Activated T-cell treated with anti-CD3 and anti-CD28 coated beads, Interleukin-2, amount 50 U/mL, for 48 hours (primary cell): ENCODE data around the gene CAD.

ENCODE experiments used
- DNase-seq, 2 experiments: peaks; one replicate each; pipeline ENCODE4 v3.0.0-alpha.2; 2020

The CAD gene

DNA sequence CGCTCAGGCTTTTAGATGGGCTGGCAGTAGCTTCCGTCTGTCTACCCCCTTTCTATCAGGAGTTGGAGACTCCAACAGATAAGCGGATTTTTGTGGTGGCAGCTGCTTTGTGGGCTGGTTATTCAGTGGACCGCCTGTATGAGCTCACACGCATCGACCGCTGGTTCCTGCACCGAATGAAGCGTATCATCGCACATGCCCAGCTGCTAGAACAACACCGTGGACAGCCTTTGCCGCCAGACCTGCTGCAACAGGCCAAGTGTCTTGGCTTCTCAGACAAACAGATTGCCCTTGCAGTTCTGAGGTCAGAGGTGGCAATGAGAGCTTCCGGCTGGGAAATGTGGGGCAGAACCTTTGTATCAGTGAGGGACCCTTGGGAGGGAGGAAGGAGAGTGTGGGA is 14.8 kb downstream of the CAD start:
- DNase-seq, result no peak

DNA sequence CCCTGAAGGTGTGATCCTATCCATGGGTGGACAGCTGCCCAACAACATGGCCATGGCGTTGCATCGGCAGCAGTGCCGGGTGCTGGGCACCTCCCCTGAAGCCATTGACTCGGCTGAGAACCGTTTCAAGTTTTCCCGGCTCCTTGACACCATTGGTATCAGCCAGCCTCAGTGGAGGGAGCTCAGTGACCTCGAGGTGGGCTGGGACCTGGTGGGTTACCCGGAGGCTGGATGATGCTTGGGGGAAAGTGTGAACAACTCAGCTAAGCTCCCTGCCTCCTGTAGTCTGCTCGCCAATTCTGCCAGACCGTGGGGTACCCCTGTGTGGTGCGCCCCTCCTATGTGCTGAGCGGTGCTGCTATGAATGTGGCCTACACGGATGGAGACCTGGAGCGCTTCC is 16.2 kb downstream of the CAD start:
- no peak for DNase-seq

DNA sequence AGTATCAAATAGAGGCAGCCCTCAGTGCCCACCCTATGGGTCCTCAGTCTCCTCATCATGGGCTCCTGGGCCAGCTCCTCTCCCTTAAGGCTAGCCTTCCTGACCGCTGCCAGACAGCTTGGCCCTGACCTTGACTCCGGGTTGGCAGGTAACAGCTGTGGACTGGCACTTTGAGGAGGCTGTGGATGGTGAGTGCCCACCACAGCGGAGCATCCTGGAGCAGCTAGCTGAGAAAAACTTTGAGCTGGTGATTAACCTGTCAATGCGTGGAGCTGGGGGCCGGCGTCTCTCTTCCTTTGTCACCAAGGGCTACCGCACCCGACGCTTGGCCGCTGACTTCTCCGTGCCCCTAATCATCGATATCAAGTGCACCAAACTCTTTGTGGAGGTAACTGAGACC is 19.0 kb downstream of the CAD start:
- DNase-seq, result no peak

DNA sequence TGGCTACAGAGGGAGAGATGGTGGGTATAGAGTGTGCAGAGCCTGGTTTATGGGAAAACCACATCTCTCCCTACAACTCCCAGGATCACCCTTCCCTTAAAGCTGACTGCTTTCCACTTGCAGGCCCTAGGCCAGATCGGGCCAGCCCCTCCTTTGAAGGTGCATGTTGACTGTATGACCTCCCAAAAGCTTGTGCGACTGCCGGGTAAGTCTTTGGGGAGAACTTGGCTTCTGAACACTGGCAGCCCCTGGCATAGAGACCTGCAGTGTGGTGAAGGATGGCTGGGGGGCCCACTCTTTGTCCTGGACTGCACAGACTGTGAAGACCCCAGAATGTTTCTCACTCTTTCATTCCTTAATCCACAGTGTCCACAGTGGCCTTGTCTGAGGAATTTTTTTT is 19.5 kb downstream of the CAD start:
- no peak for DNase-seq

DNA sequence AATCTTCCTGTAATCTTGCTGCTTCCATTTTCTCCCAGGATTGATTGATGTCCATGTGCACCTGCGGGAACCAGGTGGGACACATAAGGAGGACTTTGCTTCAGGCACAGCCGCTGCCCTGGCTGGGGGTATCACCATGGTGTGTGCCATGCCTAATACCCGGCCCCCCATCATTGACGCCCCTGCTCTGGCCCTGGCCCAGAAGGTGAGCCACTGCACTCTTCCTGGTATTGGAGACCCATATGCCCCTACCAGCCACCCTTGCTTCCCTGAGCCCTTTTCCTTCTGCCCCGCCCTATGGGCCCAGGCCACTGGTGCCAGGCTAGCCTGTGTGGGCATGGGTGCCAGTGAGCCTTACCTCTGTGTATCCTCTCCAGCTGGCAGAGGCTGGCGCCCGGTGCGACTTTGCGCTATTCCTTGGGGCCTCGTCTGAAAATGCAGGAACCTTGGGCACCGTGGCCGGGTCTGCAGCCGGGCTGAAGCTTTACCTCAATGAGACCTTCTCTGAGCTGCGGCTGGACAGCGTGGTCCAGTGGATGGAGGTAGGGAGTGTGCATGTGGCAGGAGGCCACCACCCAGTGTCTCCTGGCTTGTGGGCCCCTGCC is 20.3 kb downstream of the CAD start:
- no peak for DNase-seq

DNA sequence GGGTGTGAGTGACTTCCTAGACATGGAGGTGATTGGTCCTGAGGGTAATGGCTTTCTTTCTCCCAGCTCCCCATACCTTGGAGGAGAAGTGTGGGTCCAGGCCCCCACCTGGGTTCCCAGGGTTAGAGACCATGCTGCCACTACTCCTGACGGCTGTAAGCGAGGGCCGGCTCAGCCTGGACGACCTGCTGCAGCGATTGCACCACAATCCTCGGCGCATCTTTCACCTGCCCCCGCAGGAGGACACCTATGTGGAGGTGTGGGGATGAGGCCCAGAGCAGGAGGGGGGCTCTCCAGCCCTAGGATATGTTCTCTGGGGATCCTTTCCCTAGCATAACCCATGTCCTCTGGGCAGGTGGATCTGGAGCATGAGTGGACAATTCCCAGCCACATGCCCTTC is 21.8 kb downstream of the CAD start:
- no peak for DNase-seq

DNA sequence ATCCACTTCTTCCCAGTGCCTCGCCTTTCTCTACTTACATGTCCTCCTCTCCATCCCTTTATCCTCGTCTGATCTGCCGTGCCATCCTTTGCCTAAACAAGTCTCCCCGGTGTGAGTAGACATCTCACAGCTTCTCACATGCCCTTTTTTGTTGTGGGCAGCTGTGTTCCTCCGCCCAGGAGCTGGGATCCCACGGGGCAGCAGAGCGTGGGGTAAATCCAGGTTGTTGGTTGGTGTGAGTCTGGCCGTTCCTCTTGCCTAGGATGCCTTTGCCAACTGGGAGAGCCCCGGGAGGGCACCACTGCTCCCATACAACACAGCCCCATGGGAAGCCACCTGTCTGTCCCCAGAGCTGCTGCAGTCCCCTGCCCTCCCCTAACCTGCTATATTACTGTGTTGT is 23.2 kb downstream of the CAD start:
- no peak for DNase-seq

DNA sequence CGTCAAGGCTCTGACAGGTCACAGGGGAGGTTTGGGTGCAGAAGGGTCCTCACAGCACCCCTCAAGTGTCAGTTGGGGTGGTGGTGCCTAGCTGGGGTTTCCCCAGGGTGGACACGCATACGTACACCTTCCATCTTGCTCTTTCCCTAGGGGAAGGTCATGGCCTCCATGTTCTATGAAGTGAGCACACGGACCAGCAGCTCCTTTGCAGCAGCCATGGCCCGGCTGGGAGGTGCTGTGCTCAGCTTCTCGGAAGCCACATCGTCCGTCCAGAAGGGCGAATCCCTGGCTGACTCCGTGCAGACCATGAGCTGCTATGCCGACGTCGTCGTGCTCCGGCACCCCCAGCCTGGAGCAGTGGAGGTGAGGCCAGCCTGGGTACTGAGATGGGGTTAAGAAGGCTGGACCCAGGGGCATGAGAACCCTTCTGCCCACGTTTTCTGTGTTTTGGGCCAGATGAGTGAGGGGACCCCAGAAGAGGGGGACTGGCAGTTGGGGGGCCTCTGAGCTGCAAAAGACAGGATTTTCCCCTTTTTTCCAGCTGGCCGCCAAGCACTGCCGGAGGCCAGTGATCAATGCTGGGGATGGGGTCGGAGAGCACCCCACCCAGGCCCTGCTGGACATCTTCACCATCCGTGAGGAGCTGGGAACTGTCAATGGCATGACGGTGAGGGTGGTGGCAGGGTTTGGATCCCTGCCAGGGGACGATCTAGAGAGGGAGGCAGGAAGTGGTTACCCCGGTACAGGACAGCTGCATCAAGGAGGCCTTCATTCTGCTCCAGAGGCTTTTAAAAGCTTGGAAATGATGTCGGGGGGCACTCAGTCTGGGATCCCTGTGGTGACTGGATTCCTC is 24.8 kb downstream of the CAD start:
- DNase-seq, result no peak

DNA sequence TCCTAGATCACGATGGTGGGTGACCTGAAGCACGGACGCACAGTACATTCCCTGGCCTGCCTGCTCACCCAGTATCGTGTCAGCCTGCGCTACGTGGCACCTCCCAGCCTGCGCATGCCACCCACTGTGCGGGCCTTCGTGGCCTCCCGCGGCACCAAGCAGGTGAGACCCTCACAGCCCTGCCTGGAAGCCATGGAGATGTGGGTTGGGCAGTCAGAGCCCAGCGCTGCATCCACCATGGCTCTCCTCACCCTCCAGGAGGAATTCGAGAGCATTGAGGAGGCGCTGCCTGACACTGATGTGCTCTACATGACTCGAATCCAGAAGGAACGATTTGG is 25.4 kb downstream of the CAD start:
- DNase-seq, result no peak

DNA sequence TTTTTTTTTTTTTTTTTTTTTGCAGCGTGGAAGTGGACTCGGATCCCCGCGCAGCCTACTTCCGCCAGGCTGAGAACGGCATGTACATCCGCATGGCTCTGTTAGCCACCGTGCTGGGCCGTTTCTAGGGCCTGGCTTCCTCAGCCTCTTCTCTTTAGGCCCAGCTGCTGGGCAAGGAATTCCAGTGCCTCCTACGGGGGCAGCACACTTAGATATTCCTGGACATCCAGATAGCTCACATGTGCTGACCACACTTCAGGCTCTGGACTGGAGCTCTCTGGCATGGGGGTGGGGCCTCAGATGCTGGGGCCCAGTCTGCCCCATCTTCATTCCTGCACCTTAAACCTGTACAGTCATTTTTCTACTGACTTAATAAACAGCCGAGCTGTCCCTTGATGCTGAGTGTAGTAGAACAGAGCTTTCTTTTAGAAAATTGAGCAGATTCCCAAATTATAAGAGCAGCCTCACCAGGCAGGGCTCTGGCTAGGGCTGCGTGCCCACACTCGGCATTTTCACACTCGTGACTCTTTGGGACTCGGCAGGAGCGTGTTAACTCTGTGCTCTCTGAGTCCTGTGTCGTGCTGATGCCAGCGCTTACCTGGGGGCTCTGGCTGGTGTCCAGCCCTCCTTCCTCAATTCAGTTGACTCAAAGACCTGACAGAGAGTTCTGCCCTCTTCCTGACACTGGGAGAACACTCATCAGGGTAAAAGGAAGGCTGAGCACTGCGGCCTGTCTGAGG is 26.4 kb downstream of the CAD start:
- no peak for DNase-seq

DNA sequence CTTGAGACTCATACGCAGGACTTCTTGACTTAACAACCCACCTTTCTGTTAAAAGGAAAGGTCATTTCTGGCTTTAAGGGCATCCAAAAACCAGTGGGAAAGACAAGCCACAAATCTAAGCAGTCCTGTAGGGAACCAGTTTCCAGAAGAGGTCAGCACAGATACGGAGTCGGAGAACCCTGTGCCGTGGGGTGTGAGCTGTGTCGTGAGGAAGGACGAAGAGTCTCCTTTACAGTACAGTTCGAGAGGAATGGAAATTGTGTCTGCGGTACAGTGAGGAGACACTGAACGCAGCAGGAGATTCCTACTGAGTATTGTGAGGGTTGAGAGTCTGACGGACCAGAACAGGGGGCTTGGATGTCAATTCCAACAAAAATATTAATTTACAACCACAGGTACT is 27.9 kb downstream of the CAD start:
- DNase-seq, result no peak

DNA sequence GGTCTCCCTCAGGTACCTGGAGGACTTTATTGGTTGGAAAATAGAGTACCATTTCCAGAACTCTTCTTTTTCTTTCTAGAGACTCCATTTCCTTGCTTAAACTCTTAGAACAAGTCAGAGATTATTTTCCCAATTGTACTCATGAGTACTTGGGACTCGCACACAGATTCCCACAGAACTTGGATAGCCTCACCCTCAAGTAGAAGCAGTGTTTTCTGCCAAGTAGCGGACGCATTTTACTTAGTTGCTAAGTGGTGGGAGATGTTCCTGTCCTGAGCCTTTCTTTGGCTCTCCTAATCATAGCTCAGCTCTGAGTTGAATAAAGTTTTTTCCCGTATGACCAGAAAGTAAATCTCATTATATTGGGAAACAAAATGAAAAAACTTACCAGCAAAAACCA is 28.5 kb downstream of the CAD start:
- no peak for DNase-seq

DNA sequence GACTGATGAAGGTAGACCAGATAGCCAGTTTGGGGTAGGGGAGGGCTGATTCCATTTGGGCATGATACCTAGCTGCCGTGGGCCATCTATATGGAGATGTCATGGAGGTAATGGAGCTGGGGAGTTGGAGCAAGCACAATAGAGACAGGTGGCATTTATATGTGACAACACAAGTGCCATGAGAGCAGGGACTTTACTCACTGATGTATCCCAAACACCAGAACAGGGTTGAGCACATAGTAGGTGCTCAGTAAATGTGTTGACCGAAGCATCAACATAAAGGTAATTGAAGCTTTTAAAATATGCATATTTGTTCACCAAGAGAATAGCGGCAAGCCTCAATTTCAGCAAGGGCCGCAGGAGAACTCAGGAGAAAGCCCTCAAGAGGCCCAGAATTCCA is 30.7 kb downstream of the CAD start:
- no peak for DNase-seq

DNA sequence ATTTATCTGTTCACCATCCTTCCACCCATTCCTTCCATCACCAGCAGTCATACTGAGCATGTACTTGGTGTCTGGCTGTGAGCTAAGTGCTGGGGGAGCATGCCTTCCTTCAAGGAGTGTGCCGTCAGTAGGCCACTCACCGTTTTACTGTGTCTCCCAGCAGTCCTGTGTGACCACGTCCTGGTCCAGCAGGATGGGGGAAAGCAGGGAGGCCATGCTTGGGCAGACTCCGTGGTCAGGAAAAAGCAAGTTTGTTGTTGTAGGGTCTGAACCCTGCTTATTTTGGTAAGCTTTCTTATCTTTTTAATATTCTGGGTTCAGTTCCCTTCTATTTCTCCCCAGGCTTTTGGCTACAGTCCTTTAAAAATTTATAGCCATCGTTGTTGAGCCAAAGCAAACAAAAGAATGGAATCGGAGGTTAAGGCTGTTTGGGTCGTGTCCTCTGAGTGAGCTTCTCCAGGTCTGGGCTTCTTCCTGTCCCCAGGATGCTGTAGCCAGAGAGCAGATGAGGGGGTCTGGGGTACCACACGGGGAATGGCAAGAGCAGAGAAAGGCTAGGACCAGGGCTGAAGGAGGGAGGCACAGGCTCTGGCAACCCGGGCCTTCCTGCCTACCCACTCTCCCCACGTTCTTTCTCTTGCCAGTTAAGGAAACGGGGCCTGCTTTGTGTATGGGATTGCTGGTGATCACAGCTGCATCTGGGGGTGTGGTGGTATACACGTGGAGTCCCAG is 32.2 kb downstream of the CAD start:
- DNase-seq, result no peak

DNA sequence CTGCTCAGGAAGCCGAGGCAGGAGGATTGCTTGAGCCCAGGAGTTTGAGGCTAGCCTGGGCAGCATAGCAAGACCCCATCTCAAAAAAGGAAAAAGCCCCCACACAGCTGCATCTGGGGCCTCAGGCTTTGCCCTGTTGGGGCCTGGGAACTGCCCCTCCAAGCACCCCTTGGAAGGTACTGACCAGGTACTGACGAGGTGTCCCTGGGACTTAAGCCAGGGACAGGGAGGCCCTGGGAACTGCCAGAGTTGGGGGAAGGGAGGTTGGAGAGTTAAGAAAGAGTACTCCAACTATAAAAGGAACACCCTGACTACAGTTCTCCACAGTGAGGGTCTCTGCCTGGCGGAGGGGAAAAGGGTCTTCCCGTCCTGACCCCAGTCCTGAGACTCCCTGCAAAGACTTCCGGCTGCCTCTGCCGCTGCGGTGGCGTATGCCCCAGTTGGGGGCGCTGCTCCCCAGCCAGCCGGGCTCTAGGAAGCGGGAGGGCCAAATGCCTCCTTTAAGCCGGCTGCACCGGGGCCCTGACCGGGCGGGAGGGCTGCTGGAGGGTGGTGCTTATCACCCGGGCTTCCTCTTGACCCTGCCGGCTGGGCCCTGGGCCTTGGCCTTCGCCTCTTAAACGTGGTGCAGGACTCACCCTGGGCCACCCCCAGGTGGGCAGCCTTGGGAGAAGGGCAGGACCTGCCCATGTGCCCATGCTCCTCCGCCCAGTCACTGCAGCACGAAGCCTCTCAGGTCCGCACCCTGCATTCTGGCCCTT is 32.9 kb downstream of the CAD start:
- peak; percentile 80 to 81 for DNase-seq

DNA sequence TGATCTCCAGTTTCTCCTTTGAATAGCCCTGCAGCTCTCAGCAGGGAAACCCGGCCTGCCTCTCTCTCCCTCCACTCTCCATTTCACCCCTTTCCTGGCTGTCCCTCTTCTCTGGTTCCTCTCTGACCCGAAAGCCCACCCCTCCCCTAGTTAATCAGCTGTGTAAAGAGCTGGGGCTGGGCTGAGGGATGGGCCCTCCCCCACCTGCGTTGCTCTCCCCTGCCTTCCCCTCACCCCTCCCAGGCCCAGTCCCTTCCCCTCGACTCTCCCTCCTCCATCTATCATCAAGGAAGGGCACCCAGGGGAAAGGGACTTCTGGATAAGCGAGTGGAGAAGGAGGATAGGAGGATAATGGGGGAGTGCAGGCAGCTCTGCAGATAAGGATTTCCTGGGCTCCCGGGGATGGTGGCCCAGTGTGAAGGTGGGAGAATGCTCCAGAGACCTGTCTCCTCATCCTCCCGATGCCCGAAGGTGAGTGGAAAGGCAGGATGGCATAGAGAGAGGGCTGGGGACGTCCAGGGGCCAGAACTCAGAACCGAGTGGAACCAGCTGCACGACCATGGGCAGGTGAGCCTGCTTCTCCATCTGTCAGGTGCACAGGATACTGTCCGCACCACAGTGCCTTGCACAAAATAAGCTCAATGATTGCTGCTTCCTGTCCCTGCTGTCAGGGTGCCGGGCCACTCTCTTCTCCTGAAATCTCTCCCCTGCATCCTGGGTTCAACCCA is 33.6 kb downstream of the CAD start:
- DNase-seq, result no peak

DNA sequence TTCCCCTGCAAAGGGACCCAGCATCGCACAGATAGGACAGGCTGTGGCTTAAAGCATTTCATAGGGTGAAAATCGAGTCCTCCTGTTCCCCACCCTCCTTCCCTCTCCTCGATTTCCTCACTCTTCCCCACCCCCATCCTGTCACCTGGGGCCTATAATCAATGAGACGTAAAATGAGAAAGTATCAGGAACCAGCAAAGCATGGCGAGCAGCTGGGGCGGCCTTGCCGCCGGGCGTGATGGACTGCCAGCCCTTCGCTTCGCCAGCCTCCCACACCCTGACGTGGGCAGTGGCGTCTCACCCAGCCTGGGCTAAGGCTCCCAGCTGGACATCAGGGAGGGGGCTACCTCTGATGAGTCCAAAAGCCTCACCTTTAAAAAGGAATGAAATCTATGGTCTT is 34.6 kb downstream of the CAD start:
- no peak for DNase-seq

DNA sequence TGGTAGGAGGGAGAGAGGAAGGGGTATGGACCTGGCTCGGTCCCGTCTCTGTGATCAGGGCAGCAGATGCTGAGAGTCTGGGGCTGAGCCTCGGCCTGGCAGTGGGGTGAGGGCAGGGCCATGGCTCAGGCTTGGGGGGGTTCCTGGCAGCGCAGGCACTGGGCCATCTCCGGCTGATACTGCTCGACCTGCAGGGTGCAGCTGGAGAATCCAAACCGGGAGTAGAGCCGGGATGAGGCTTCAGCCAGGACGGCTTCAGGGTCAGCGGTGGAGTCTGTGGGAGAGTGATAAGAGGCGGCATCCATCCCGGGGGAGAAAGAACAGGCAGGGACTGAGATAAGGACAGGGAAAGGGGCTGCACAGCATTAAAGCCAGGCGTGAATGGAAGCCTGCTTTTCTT is 38.0 kb downstream of the CAD start:
- DNase-seq, result no peak

DNA sequence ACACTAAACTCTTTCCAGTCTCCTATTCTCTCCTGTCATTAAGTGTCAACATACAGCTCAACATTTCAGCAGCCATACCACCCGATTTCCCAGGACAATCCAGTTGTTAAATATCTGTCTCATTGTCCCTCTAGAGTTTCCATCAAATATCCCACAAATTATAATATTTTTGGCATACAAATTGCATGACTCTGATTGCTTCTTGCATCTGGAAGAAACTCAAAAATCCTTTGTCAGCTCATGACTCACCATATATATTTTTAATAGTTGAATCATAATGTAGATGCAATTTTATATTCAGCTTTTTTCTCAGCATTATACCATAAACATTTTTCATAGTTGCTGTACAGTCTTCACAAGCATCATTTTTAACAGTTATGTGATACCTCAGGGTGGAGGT is 38.5 kb downstream of the CAD start:
- DNase-seq, result no peak

DNA sequence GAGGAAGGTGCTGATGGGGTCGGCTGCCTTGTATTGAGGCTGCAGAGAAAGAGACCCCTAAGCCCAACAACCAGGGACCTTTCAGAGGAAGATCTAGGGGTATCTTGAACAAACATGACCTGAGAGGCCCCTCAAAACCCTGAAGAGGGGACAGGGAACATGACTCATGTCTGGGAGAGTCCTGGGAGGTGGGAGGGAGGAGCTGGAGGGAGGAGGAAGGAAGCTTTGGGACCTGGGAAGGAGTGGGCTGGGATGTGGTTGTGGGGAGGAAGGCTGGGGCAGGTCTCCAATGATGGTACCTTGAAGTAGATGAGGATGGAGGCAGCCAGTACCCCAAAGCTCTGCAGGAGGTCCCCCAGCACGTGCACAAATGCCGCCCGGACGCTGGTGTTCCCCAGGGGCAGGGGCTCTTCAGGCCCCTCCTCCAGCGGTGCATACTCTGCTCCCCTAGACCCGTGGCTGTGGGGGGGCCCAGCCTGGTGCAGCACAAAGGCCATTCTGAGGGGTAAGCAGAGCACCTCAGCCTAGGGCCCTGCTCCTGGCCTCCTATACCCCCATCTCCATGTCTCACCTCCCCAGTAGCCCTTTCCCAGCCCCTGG is 39.8 kb downstream of the CAD start:
- DNase-seq, result no peak

DNA sequence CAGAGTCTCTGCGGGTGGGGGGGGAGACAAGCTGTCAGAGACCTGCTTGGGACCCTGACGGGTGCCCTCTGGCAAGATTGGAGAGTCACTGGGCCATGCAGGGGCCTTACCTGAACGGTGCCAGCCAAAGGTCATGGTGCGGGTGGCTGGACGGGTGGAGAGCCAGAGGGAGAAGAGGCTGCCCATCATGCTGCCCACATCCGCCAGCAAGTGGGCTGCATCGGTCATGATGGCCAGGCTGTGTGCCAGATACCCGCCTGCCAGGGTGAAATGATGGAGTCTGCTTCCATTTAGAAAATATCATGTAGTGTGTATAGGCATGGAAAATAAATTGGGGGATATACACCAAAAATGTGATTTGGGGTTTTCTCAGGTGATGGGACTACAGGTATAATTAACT is 40.9 kb downstream of the CAD start:
- DNase-seq, result no peak
